Nephron progenitor cell (in vitro differentiated cells): ENCODE measurements around the gene PHLPP2.

Source experiments
- DNase-seq: peaks from one replicate; pipeline ENCODE4 v3.0.0; 2021
- H3K27ac Mint-ChIP-seq: 2 replicates; pipeline ENCODE4 v1.8.0; 2021; ENCODE audit warnings: mild to moderate bottlenecking, moderate library complexity, mixed read lengths
- H3K27me3 Mint-ChIP-seq: 2 replicates; pipeline ENCODE4 v1.8.0; 2021; ENCODE audit warnings: mild to moderate bottlenecking, low read depth, mixed read lengths; ENCODE audit not compliant: poor library complexity
- H3K36me3 Mint-ChIP-seq: 2 replicates; pipeline ENCODE4 v1.8.0; 2021; ENCODE audit warnings: low read depth, mixed read lengths
- H3K4me1 Mint-ChIP-seq: 2 replicates; pipeline ENCODE4 v1.8.0; 2021; ENCODE audit warnings: mixed read lengths
- H3K4me3 Mint-ChIP-seq: 2 replicates; pipeline ENCODE4 v1.8.0; 2021; ENCODE audit warnings: mild to moderate bottlenecking, moderate library complexity, mixed read lengths
- H3K9me3 Mint-ChIP-seq: 2 replicates; pipeline ENCODE4 v1.8.0; 2021; ENCODE audit warnings: mild to moderate bottlenecking, moderate library complexity, mixed read lengths
- TF ChIP-seq, protein P1 (sequence below): fragments of 200-600 bp; sonication (generic); IDR thresholded peaks from 2 replicates; pipeline ENCODE4 v1.5.0; 2021; ENCODE audit warnings: antibody characterized with exemption

PHLPP2 gene

DNA sequence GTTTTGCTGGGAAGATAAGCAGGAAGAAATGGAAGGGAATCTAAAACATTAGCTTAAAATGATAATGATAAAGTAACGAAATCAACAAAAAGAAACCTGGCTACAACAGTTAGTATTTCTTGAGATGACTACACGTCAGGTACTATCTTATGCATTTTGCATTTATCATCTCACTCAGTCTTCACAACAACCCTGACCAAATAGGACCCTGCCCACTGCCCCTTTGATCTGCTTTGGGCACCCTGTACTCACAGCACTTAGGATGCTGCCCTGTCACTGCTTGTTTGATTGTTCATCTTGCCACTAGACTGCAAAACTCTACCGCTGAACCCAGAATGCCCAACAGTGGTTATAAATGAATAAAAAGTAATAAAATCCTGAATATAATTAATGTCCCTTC lies 53.3 kb downstream of the PHLPP2 start:
- no peak overlapping the region for H3K27ac Mint-ChIP-seq
- H3K9me3 Mint-ChIP-seq, result no peaks in the 10 kb centered on the region
- no peak overlapping the region for H3K4me3 Mint-ChIP-seq
- no peaks in the 10 kb centered on the region for H3K27me3 Mint-ChIP-seq
- H3K4me1 Mint-ChIP-seq, result no peaks in the 10 kb centered on the region
- peaks cover 78% of the 10 kb centered on the region for H3K36me3 Mint-ChIP-seq
- DNase-seq, result no peak
- TF ChIP-seq, protein P1, sequence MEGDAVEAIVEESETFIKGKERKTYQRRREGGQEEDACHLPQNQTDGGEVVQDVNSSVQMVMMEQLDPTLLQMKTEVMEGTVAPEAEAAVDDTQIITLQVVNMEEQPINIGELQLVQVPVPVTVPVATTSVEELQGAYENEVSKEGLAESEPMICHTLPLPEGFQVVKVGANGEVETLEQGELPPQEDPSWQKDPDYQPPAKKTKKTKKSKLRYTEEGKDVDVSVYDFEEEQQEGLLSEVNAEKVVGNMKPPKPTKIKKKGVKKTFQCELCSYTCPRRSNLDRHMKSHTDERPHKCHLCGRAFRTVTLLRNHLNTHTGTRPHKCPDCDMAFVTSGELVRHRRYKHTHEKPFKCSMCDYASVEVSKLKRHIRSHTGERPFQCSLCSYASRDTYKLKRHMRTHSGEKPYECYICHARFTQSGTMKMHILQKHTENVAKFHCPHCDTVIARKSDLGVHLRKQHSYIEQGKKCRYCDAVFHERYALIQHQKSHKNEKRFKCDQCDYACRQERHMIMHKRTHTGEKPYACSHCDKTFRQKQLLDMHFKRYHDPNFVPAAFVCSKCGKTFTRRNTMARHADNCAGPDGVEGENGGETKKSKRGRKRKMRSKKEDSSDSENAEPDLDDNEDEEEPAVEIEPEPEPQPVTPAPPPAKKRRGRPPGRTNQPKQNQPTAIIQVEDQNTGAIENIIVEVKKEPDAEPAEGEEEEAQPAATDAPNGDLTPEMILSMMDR, result no peak

GRCh38 chr16:71670537-71670936 lies 54.0 kb downstream of the PHLPP2 start:
- no peak for DNase-seq
- no peaks in the 10 kb centered on the region for H3K4me1 Mint-ChIP-seq
- H3K9me3 Mint-ChIP-seq, result no peaks in the 10 kb centered on the region
- H3K27ac Mint-ChIP-seq, result peak overlapping the region; percentile 46
- H3K36me3 Mint-ChIP-seq, result peaks cover 79% of the 10 kb centered on the region
- no peak overlapping the region for H3K4me3 Mint-ChIP-seq
- H3K27me3 Mint-ChIP-seq, result no peaks in the 10 kb centered on the region
- TF ChIP-seq, protein P1, result no peak

- Mint-ChIP-seq H3K27me3 (no peaks in the 10 kb centered on the region), H3K4me3 (no peak overlapping the region), H3K4me1 (no peaks in the 10 kb centered on the region), H3K36me3 (peaks cover 74% of the 10 kb centered on the region), H3K9me3 (no peaks in the 10 kb centered on the region), H3K27ac (no peak overlapping the region)
- TF ChIP-seq, protein P1, result no peak
- no peak for DNase-seq
These were observed 54.5 kb downstream of the PHLPP2 start for GRCh38 chr16:71669926-71670536.

DNA sequence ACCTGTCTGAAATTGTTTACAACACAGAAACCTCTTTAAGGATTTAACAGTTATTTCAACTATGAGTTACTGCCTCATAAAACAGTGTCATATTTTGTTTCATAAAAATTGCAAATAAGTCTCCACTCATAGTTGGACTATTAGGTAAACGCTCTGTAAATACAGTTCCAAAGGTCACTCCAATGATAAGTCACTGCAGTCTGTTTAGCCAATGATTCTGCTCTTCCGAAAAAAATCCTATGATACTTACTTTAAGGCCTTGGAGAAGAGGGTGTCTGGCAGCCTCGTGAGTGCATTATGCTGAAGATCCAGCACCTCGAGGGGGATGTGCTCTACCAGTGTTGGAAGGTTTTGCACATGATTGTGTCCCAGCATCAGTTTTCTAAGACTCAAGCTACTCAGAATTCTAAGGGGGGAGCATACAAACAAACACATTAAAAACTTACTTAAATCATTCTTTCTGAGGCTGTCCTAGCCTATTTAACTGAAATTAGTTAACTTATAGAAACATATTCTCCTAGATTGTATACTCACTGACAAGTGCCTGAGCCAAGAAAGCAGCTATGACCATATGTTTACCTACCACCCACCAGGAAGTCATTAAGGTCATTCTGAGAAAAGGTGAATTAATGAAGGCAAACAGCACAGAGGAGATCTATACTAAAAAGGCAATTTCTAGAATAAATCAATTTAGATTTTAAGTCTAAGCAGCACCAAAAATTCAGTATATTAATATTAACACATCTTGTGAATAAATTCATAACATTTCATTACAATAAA lies 57.4 kb downstream of the PHLPP2 start:
- H3K9me3 Mint-ChIP-seq, result no peaks in the 10 kb centered on the region
- no peaks in the 10 kb centered on the region for H3K27me3 Mint-ChIP-seq
- no peaks in the 10 kb centered on the region for H3K4me1 Mint-ChIP-seq
- no peak overlapping the region for H3K27ac Mint-ChIP-seq
- no peak for DNase-seq
- TF ChIP-seq, protein P1, result no peak
- peaks cover 70% of the 10 kb centered on the region for H3K36me3 Mint-ChIP-seq
- no peak overlapping the region for H3K4me3 Mint-ChIP-seq

GRCh38 chr16:71666264-71666663 lies 58.2 kb downstream of the PHLPP2 start:
- no peaks in the 10 kb centered on the region for H3K4me1 Mint-ChIP-seq
- TF ChIP-seq, protein P1, result no peak
- no peaks in the 10 kb centered on the region for H3K9me3 Mint-ChIP-seq
- no peak overlapping the region for H3K4me3 Mint-ChIP-seq
- H3K27me3 Mint-ChIP-seq, result no peaks in the 10 kb centered on the region
- H3K36me3 Mint-ChIP-seq, result peaks cover 70% of the 10 kb centered on the region
- no peak for DNase-seq
- peak overlapping the region; percentile 41 for H3K27ac Mint-ChIP-seq

- Mint-ChIP-seq H3K27me3 (no peaks in the 10 kb centered on the region), H3K4me3 (no peak overlapping the region), H3K36me3 (peaks cover 71% of the 10 kb centered on the region), H3K27ac (no peak overlapping the region), H3K9me3 (no peaks in the 10 kb centered on the region), H3K4me1 (no peaks in the 10 kb centered on the region)
- TF ChIP-seq, protein P1, result no peak
- DNase-seq, result no peak
These were observed 65.0 kb downstream of the PHLPP2 start for GRCh38 chr16:71659471-71659870.
